Stomach (tissue), 9 donors: ENCODE measurements around the gene ORC1. TPM values are rescaled to one million over a fixed set of nuclear protein-coding genes. Genes with fewer than 3 reads are reported as not detected.

Experiments
- DNase-seq, 2 donors: peaks; one replicate each; pipeline versions ENCODE4 v3.0.0 to v3.0.0-alpha.2; 2013 to 2019
- H3K27ac ChIP-seq, 5 donors: fragments of 200-600 bp in 4 of 5; sonication (generic) in 4 of 5; one replicate each; pipeline ENCODE4 v1.5.1; 2013 to 2019; ENCODE audit warnings: mild to moderate bottlenecking in 1 of 5, moderate library complexity in 1 of 5
- H3K27me3 ChIP-seq, 3 donors: fragments of 200-600 bp; sonication (generic); one replicate each; pipeline ENCODE4 v1.5.1; 2017 to 2019; ENCODE audit warnings: mixed run types in 1 of 3
- H3K36me3 ChIP-seq, 4 donors: fragments of 200-600 bp; sonication (generic); 1 replicate in 3 of 4; 2 replicates in 1 of 4; pipeline ENCODE4 v1.5.1; 2016 to 2019
- H3K4me1 ChIP-seq, 4 donors: fragments of 200-600 bp; sonication (generic); one replicate each; pipeline ENCODE4 v1.5.1; 2016 to 2019
- H3K4me3 ChIP-seq, 4 donors: fragments of 200-600 bp; sonication (generic) in 3 of 4; one replicate each; pipeline ENCODE4 v1.5.1; 2016 to 2019; ENCODE audit warnings: mild to moderate bottlenecking in 1 of 4
- H3K9me3 ChIP-seq, 4 donors: fragments of 200-600 bp; sonication (generic); one replicate each; pipeline ENCODE4 v1.5.1; 2016 to 2019
- CTCF ChIP-seq, 7 experiments: fragments of 450-650 bp in 4 of 7; fragments of 200-600 bp in 3 of 7; sonication (generic) in 3 of 7; IDR thresholded peaks; one replicate each; pipeline ENCODE4 v1.5.1; 2016 to 2019; ENCODE audit warnings: antibody characterized with exemption in 7 of 7, control low read depth in 2 of 7, mild to moderate bottlenecking in 1 of 7
- EP300 ChIP-seq: sonication (generic); formaldehyde crosslinking; IDR thresholded peaks from one replicate; pipeline ENCODE4 v1.6.1; 2017; ENCODE audit warnings: antibody characterized with exemption
- POLR2A ChIP-seq, 4 donors: fragments of 450-650 bp; IDR thresholded peaks; one replicate each; pipeline ENCODE4 v1.6.1; 2016; ENCODE audit warnings: antibody characterized with exemption in 4 of 4, control low read depth in 2 of 4, mild to moderate bottlenecking in 1 of 4, moderate library complexity in 1 of 4
- POLR2AphosphoS5 ChIP-seq, 3 donors: sonication (generic); formaldehyde crosslinking; IDR thresholded peaks; one replicate each; pipeline ENCODE4 v1.6.1; 2016; ENCODE audit warnings: antibody characterized with exemption in 3 of 3
- WGBS, 5 donors: extraction: QIAGEN DNeasy Blood & Tissue Kit in 3 of 5; methylation state at CpG; one replicate each; pipeline versions ENCODE4 v1.1.5 to v1.1.7; 2013 to 2018; 5-methylcytosine and 5-hydroxymethylcytosine counted together
- intact Hi-C: fragments of 100-400 bp; cut with DNase I; formaldehyde crosslinking; loops from one replicate; pipeline ENCODE4 v1.15.1; 2023; ENCODE audit warnings: low total_unique reads
- polyA plus RNA-seq, 3 donors: library from polyadenylated mRNA; stranded (reverse); fragments of 200-250 nt; gene quantifications; one replicate each; pipeline ENCODE4 v1.2.3, GENCODE V29; 2013
- total RNA-seq, 5 donors: library from RNA; depleted of rRNA; stranded (reverse); fragments of >200 nt; gene quantifications; one replicate each; pipeline versions ENCODE4 v1.1.0 to v1.2.3, GENCODE V29; 2014 to 2016
- donor health status: healthy with polysubstance abuse.
- donor health status: Bipolar disorder and iron deficiency.
- donor health status: healthy.

ORC1 gene
- total and polyA plus RNA-seq, 8 donors: 1.1 to 19.4 (median 1.7) TPM

DNA sequence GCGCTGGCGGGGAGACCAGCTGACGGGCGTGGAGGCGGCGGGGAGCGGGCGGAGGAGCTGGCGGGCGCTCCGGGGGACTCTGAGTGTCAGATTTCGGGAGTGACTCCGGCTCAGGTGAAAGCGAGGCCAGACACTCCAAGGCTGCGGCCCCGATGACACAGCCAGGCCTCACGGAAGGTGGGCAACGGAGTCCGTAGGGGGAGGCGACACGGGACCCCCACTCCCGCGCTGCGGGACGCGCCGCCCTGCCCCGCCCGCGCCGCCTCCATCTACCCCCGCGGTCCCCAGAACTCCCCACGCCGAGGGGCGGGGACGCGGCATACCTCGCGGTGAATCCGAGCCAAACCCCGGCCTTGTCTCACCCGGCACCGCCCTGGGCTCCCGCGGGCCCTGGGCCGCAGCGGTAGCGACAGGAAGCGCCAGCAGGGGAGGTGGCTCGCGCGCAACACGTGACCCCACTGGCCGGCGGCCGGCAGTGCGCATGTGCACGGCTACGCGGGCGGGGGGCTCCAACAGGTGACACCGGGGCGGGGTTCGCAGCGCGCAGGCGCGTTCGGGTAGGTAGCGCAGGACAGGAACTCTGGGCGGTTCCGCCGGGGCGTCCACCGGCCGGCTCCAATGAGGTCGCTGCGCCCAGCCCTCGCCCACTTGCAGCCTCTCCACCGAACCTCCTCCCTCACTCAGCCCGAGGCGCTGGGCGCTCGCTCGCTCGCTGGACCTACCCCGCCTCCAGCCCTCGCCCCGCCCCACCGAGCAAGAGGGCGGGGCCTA lies 38.3 kb downstream of the ORC1 start, which contains the start of gene CC2D1B:
Gene CC2D1B (minus strand): TSS at position 460 of the 771 bp plus-strand sequence. CDS start 1,585 bp downstream, outside the sequence.
- intact Hi-C loops: no loop called here
- Histone ChIP-seq H3K27ac (peak within 1 kb of the TSS; percentile 89 to 98 (median 97)), H3K9me3 (no peaks in the 10 kb centered on the region), H3K27me3 (no peaks in the 10 kb centered on the region), H3K4me1 (peaks cover 9 to 47% (median 32%) of the 10 kb centered on the region in 4 donors), H3K36me3 (peaks cover 19 to 31% (median 24%) of the 10 kb centered on the region in 4 donors), H3K4me3 (peak within 1 kb of the TSS; percentile 64 to 99 (median 92))
- 0 to 1% (median 1%) methylated on average over 19 to 92 of the region's 92 CpGs for WGBS, 5 donors
- TF ChIP-seq POLR2AphosphoS5 (IDR thresholded peaks at IDR 0.05) (peak; percentile 90 to 98 (median 97)), CTCF (IDR thresholded peaks at IDR 0.05) (peak in 3 of 7 experiments; percentile 36 to 50 (median 42)), POLR2A (IDR thresholded peaks at IDR 0.05) (peak in 2 of 4 donors; percentile 46 to 78), EP300 (no peak)
- peak; percentile 99 for DNase-seq

GRCh38 chr1:52365071-52365745 lies 39.0 kb downstream of the ORC1 start:
- TF ChIP-seq CTCF (IDR thresholded peaks at IDR 0.05) (no peak), POLR2AphosphoS5 (IDR thresholded peaks at IDR 0.05) (peak in 2 of 3 donors; percentile 7 to 39)
- Histone ChIP-seq H3K9me3 (no peaks in the 10 kb centered on the region), H3K27me3 (no peaks in the 10 kb centered on the region), H3K36me3 (peaks cover 26 to 39% (median 31%) of the 10 kb centered on the region in 4 donors), H3K27ac (peak overlapping the region; percentile 89 to 98 (median 97)), H3K4me3 (peak overlapping the region; percentile 64 to 99 (median 92)), H3K4me1 (peaks cover 9 to 47% (median 32%) of the 10 kb centered on the region in 4 donors)
- WGBS, 5 donors: 3 to 10% (median 6%) methylated on average over 21 to 22 of the region's 22 CpGs
- peak; percentile 47 to 81 for DNase-seq
- intact Hi-C loops: no loop called here

- DNase-seq: no peak
- intact Hi-C loops: no loop called here
- H3K4me3 ChIP-seq: peak overlapping the region in 1 of 4 donors; percentile 64
- peaks cover 35 to 47% (median 40%) of the 10 kb centered on the region in 4 donors for H3K36me3 ChIP-seq
- TF ChIP-seq CTCF (IDR thresholded peaks at IDR 0.05) (no peak), POLR2AphosphoS5 (IDR thresholded peaks at IDR 0.05) (no peak), EP300 (no peak), POLR2A (IDR thresholded peaks at IDR 0.05) (no peak)
- H3K9me3 ChIP-seq: no peaks in the 10 kb centered on the region
- H3K27me3 ChIP-seq: no peaks in the 10 kb centered on the region
- peaks cover 9 to 47% (median 32%) of the 10 kb centered on the region in 4 donors for H3K4me1 ChIP-seq
- peak overlapping the region in 3 of 5 donors; percentile 95 to 98 (median 98) for H3K27ac ChIP-seq
- whole genome bisulfite sequencing, 5 donors: 77 to 88% (median 79%) methylated on average over 5 of the region's 5 CpGs
Measured at GRCh38 chr1:52364235-52364839, 39.9 kb downstream of the ORC1 start.

DNA sequence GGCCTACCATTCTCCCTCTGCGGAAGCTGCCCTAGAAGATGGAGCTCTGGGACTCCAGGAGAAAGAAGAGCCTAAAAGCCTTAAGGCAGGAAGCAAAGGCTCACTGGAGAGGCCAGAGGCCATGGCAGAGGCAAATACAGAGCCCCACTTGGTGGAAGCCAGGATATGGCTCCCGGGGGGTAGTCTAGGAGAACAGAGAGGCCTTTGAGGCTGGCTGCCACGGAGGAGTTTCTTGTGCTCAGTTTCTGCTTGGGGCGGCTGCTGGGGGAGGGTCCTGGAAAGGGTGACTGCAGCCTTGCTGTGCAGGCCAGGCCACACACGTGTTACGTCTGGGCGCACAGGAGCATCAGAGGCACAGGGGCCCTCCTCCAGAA lies 43.6 kb downstream of the ORC1 start:
- no peak for TF ChIP-seq EP300
- no peak for TF ChIP-seq POLR2A (IDR thresholded peaks at IDR 0.05)
- TF ChIP-seq CTCF (IDR thresholded peaks at IDR 0.05): no peak
- TF ChIP-seq POLR2AphosphoS5 (IDR thresholded peaks at IDR 0.05): no peak
- Histone ChIP-seq H3K9me3 (no peaks in the 10 kb centered on the region), H3K27ac (no peak overlapping the region), H3K4me3 (no peak overlapping the region), H3K27me3 (no peaks in the 10 kb centered on the region), H3K36me3 (peaks cover 72 to 85% (median 77%) of the 10 kb centered on the region in 4 donors), H3K4me1 (peaks cover 9 to 23% (median 16%) of the 10 kb centered on the region in 4 donors)
- DNase-seq: no peak
- intact Hi-C loops: no loop called here
- WGBS, 5 donors: 86 to 96% (median 95%) methylated on average over 6 to 7 of the region's 7 CpGs
